NB4 (cell line): Measurements from ENCODE around the gene C10orf143.
A peak's percentile ranks its signal among the peaks of the same experiment; 100 is the strongest.

Source experiments
- DNase-seq: peaks from one replicate; pipeline ENCODE4 v3.0.0; 2010; ENCODE audit warnings: low read depth
- H3K4me3 ChIP-seq: one replicate; pipeline ENCODE4 v1.5.1; 2011; ENCODE audit warnings: mild to moderate bottlenecking, low read depth, low read length, moderate library complexity
- MYC ChIP-seq: IDR thresholded peaks from 2 replicates; pipeline ENCODE4 v1.6.1; 2011; ENCODE audit warnings: low read depth, low read length
- POLR2A ChIP-seq: IDR thresholded peaks from 2 replicates; pipeline ENCODE4 v1.6.1; 2011; ENCODE audit warnings: mild to moderate bottlenecking; ENCODE audit not compliant: insufficient read length; ENCODE audit errors: extremely low read depth
- TF ChIP-seq, protein P1 (sequence below): IDR thresholded peaks from 2 replicates; pipeline ENCODE4 v1.6.1; 2011; ENCODE audit warnings: low read depth, low read length
- TF ChIP-seq, protein P2 (sequence below): IDR thresholded peaks from one replicate; pipeline ENCODE4 v1.5.1; 2012; ENCODE audit warnings: low read depth, low read length

C10orf143 gene

DNA sequence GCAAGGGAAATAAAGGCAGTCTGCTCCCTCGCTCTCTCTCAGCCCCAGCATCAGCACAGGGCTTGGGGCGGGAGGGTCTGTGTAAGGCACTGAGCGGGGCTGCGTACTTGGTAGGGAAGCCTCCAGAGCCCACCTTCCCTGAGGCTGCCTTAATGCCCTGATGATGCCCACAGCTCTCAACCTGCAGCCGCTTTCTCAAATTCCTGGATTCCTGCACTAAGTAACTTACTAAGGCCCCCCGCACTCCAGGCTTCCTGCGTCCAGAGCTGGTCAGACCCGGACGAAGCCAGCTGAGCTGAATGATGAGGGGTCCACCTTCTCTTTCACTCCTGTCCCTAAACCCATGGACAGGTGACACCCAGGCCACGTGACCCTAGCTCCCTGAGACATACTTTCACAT, 63.3 kb downstream of the C10orf143 start:
- no peak overlapping the region for H3K4me3 ChIP-seq
- TF ChIP-seq, protein P1, sequence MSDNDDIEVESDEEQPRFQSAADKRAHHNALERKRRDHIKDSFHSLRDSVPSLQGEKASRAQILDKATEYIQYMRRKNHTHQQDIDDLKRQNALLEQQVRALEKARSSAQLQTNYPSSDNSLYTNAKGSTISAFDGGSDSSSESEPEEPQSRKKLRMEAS: no peak
- TF ChIP-seq, protein P2, sequence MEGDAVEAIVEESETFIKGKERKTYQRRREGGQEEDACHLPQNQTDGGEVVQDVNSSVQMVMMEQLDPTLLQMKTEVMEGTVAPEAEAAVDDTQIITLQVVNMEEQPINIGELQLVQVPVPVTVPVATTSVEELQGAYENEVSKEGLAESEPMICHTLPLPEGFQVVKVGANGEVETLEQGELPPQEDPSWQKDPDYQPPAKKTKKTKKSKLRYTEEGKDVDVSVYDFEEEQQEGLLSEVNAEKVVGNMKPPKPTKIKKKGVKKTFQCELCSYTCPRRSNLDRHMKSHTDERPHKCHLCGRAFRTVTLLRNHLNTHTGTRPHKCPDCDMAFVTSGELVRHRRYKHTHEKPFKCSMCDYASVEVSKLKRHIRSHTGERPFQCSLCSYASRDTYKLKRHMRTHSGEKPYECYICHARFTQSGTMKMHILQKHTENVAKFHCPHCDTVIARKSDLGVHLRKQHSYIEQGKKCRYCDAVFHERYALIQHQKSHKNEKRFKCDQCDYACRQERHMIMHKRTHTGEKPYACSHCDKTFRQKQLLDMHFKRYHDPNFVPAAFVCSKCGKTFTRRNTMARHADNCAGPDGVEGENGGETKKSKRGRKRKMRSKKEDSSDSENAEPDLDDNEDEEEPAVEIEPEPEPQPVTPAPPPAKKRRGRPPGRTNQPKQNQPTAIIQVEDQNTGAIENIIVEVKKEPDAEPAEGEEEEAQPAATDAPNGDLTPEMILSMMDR: no peak
- no peak for TF ChIP-seq MYC
- no peak for TF ChIP-seq POLR2A
- DNase-seq: no peak

DNA sequence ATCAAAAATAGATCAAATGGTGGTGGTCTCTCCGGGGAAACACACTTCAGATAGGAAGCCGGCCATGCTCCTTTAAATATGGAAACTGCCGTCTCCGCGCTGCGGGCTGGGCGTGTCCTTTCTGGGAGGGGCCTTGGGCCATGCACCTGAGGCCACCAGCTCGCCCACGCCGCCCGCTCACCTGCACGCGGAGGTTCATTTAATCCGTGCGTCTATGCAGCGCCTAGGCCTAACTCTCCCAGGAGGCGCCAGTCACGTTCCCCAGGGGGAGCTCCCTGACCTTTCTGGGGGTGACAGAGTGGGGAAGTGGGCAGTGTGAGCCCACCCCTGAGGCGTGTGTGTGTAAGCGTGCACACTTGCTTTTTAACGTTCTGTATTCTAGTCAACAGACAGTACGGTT, 64.0 kb downstream of the C10orf143 start:
- no peak overlapping the region for H3K4me3 ChIP-seq
- no peak for TF ChIP-seq MYC
- no peak for TF ChIP-seq POLR2A
- DNase-seq: no peak

DNA sequence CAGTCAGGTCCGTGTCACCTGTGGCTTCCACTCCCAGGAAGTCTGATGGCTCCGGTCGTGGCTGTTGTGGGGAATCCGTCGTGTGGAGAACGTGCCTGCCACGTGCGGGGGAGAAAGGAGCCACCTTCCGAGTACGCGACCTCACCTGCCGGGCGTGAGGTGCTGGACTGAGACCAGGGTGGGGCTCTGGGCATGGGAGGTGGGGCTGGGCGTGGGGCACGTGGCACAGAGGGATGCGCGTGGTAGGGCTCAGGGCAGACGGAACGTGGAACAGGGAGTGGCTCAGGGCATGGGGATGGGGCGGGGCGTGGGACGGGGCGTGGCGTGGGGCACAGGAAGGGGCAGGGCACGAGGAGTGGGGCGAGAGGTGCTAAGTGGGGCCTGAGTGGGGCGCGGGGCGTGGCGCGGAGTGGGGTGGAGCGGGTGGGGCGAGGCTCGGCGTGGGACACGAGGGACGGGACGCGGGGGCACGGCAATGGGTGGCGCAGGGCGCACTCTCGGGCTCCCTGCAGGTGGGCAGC, 64.8 kb downstream of the C10orf143 start:
- TF ChIP-seq, protein P1: no peak
- no peak for TF ChIP-seq MYC
- TF ChIP-seq, protein P2: no peak
- no peak for TF ChIP-seq POLR2A
- no peak for DNase-seq

GRCh38 chr10:130045091-130045652, 65.5 kb downstream of the C10orf143 start:
- TF ChIP-seq, protein P1: peak; percentile 50; the same call in 1 of the 2 replicates
- TF ChIP-seq, protein P2: peak; percentile 99
- TF ChIP-seq POLR2A (no peak), MYC (peak; percentile 54; the same call in 1 of the 2 replicates)
- DNase-seq: peak; percentile 82
- H3K4me3 ChIP-seq: peak overlapping the region; percentile 44

More for the DNA sequence above, 64.8 kb downstream of the C10orf143 start:
- no peak overlapping the region for H3K4me3 ChIP-seq

GRCh38 chr10:130044067-130045061, 66.3 kb downstream of the C10orf143 start:
- TF ChIP-seq, protein P1: no peak
- no peak for TF ChIP-seq POLR2A
- no peak for TF ChIP-seq MYC
- TF ChIP-seq, protein P2: no peak
- no peak overlapping the region for H3K4me3 ChIP-seq
- DNase-seq: no peak

GRCh38 chr10:130043491-130043890, 67.1 kb downstream of the C10orf143 start:
- TF ChIP-seq, protein P1: no peak
- TF ChIP-seq POLR2A (no peak), MYC (no peak)
- TF ChIP-seq, protein P2: no peak
- H3K4me3 ChIP-seq: no peak overlapping the region
- DNase-seq: no peak
